Fibroblast of skin of abdomen (primary cell): ENCODE results near the gene HELQ. TPM values are rescaled to one million over a fixed set of nuclear protein-coding genes. Genes with fewer than 3 reads are reported as not detected.
"Not testable (repeated sequence)": the region's sequence is repeated elsewhere in the genome, so short reads cannot be mapped to it uniquely, and the experiment has no call there.

Experiments
- DNase-seq: peaks from one replicate; pipeline ENCODE4 v3.0.0-alpha.2; 2013
- polyA plus RNA-seq, 2 experiments: library from polyadenylated mRNA; unstranded; fragments of 120-200 nt; gene quantifications; one replicate each; pipeline ENCODE4 v1.2.1, GENCODE V29; 2013; ENCODE audit not compliant: insufficient read length in 2 of 2

HELQ gene, protein sequence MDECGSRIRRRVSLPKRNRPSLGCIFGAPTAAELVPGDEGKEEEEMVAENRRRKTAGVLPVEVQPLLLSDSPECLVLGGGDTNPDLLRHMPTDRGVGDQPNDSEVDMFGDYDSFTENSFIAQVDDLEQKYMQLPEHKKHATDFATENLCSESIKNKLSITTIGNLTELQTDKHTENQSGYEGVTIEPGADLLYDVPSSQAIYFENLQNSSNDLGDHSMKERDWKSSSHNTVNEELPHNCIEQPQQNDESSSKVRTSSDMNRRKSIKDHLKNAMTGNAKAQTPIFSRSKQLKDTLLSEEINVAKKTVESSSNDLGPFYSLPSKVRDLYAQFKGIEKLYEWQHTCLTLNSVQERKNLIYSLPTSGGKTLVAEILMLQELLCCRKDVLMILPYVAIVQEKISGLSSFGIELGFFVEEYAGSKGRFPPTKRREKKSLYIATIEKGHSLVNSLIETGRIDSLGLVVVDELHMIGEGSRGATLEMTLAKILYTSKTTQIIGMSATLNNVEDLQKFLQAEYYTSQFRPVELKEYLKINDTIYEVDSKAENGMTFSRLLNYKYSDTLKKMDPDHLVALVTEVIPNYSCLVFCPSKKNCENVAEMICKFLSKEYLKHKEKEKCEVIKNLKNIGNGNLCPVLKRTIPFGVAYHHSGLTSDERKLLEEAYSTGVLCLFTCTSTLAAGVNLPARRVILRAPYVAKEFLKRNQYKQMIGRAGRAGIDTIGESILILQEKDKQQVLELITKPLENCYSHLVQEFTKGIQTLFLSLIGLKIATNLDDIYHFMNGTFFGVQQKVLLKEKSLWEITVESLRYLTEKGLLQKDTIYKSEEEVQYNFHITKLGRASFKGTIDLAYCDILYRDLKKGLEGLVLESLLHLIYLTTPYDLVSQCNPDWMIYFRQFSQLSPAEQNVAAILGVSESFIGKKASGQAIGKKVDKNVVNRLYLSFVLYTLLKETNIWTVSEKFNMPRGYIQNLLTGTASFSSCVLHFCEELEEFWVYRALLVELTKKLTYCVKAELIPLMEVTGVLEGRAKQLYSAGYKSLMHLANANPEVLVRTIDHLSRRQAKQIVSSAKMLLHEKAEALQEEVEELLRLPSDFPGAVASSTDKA
- polyA plus RNA-seq (2013, experiment 1 of 2; ENCODE audit: insufficient read length) = 8.6 TPM
- polyA plus RNA-seq (2013, experiment 2 of 2; ENCODE audit: insufficient read length) = 8.8 TPM

- peak; percentile 99 for DNase-seq
These were observed at the start of gene HELQ, which contains the start of gene MRPS18C for GRCh38 chr4:83455281-83456183. HELQ (minus strand) TSS chr4:83455823; CDS start chr4:83455693, 130 bp downstream. MRPS18C (plus strand) TSS chr4:83456058; CDS start chr4:83456078, 20 bp downstream.

DNA sequence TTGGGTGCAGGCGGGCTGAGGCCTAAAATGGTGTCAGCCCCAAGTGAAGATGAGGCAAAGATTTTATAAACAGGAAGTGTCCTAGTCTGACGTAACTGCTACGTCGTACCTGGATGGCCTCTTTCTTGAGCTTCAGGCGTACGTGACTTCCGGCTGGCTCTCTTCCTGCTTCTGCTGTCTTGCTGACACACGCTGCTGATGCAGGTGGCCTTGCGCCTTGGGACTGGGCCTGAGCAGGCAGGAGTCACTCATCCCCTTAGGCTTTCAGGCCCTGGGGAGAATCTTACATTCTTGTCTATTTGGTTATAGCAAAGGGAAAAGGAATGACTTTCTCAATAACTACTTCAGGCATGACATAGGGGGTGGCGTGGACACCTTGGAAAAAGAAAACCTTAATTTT is 49.4 kb upstream of the HELQ start:
- no peak for DNase-seq

DNA sequence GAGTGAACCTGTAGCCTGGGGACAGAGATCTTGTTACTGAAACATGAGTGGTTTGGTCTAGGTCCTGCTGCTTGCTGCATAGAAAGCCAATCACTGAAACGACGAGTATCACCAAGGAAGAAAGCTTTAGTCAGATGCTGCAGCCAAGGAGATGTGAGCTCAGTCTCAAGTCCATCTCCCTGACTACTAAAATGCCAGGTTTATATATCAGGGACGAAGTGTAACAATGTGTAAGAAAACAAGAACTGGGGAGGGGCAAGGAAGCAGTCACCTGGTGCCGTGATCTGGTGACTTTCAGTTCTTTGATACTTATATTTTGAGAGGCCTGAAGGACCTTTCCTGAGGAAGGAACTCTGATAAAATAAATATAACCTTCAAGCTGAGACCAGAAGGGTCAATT is 48.9 kb upstream of the HELQ start:
- DNase-seq = no peak

GRCh38 chr4:83503974-83504373 is 48.4 kb upstream of the HELQ start:
- DNase-seq = no peak

DNA sequence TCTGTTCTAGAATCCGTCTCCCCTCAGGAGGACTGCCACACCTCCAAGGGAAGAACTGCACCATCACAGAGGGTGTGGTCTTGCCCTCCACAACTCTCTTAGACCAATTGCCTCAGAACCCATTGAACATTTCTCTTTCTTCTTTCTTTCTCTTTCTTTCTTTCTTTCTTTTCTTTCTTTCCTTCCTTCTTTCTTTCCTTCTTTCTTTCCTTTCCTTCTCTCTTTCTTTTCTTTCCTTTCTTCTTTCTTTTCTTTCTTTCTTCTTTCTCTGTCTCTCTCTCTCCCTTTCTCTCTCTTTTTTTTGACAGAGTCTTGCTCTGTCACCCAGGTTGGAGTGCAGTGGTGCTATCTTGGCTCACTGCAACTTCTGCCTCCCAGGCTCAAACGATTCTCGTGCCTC is 46.0 kb upstream of the HELQ start:
- not testable (repeated sequence) for DNase-seq

GRCh38 chr4:83498187-83498586 is 42.6 kb upstream of the HELQ start:
- no peak for DNase-seq

DNA sequence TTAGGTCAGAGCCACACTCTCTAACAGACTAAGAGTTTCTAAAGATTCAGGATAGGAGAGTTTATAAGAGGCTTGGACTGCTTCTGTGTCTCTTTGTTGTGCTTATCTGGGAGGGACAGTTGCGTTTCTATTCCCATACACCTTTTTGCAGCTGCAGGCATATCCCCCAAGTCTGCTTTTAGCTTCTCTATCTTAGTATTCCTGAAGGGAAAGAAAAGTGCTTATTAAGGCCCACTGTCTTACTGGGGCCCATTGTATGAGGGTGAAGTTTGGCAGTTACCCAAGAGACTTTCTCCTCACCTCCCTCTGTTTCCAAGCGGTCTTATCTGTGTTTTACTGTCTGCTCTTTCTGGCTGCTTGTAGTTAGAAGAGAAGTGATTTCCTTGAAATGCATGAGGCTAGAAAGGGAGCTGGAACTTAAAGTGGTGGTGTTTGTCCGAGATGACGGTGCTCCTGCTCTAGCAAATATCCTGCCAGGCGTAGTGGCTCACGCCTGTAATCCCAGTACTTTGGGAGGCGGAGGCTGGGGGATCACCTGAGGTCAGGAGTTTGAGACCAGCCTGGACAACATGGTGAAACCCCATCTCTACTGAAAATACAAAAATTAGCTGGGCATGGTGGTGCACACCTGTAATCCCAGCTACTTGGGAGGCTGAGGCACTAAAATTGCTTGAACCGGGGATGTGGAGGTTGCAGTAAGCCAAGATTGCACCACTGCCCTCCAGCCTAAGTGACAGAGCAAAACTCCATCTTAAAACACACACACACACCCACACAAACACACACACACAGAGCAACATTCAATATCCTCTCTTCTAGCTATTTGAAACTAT is 40.7 kb upstream of the HELQ start:
- not testable (repeated sequence) for DNase-seq

DNA sequence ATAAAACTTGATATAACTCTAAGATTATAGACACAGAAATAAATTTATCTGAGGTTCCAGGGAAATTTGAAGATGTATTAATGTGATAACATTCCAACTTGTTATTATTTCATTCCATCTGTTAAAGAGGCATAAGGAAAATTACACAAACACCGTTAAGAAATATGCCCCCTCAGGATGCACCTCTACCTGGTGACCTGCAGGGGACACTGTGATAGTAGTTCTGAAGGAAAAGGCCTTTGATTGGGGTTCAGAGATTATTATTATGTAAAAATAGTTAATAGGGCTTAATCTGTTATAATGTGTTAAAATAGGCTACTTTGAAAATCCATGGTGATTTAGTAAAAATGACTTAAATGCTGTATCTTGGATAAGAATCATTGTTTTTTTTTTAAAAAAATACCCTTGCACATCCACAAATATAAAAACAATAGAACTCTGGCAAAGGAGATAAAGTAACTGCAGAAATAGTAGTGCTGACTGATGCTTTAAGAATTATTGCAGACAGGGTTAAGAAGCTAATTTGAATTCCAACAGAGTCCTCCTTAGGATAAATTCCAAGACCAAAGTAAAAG is 35.3 kb upstream of the HELQ start:
- DNase-seq = peak; percentile 15

DNA sequence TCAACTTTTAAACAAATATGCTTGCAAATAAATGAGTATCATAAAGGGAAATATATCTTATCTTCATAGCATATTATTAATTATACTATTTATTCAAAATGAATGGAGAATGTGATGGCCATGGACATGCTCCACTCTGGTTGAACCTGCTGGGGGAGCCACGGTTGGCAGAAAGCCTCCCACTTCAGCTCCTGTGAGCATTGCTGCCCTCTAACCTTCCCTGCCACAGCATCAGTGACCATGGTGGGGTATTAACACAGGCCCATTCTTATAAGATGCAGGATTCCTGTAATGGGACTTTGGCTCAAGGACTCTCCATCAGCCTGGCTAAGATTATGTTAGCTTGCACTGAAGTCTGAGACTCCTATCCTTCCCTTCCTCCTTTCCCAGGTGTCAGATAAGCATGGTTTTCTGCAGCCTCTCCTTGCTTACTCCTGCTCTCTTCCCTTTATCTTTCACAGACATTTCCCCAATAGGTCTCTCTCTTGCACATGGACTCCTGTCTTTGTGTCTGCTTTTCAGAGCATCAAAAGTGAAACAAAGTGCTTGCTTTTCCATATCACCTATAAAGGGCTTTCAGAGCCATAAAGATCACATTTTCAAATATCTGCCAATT is 34.2 kb upstream of the HELQ start:
- DNase-seq = no peak

DNA sequence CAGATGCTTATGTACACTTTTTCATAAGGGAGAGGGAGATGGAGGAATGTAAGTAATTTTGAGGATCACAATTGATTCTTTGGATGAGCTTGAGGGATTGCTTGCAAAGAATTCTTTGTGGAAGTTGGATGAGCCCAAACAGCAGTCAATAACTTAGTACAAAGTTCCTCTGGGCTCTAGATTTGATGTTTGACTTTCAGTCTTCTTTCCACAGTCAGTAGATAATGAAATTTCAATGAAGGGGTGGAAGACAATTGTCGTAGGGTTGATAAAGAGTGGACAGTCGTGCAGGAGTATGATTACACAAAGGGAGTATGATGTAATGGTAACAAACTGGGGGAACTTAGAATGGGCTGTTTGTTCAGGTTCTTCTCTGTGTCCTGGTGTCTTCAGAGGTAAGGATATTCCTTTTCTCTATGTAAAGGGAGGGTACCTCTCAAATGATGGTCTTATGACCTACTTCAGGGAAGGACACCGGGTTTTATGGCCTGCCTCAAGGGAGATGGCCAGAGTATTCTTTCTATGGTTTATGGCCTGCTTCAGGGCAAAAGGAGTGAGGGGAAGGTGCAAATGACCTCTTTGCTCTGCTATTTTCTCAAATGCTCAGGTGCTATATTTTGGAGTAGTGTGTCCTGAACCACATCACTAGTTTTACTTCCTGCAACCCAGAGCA is 31.0 kb upstream of the HELQ start:
- no peak for DNase-seq

- peak; percentile 94 for DNase-seq
These were observed 29.2 kb upstream of the HELQ start, which contains the start of gene ABRAXAS1 for GRCh38 chr4:83484500-83485461. ABRAXAS1 (minus strand) TSS chr4:83485100; CDS start chr4:83485072, 28 bp downstream.

GRCh38 chr4:83473966-83474365 is 18.3 kb upstream of the HELQ start:
- no peak for DNase-seq

DNA sequence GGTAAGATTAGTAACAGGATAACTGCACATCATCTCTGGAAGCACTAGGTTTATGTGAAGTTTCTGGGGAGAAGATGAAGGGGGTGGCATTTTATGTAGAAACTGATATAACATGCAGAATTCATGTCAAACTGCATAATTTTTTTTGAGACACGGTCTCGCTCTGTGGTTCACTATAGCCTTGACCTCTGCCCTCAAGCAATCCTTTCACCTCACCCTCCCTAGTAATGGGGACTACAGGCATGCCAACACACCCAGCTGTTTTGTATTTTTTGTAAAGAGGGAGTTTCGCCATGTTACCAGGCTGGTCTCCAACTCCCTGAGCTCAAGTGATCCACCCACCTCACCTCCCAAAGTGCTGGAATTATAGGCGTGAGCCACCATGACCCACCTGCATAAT is 17.8 kb upstream of the HELQ start:
- no peak for DNase-seq

GRCh38 chr4:83456184-83456501 is 520 bp upstream of the HELQ start:
- no peak for DNase-seq

DNA sequence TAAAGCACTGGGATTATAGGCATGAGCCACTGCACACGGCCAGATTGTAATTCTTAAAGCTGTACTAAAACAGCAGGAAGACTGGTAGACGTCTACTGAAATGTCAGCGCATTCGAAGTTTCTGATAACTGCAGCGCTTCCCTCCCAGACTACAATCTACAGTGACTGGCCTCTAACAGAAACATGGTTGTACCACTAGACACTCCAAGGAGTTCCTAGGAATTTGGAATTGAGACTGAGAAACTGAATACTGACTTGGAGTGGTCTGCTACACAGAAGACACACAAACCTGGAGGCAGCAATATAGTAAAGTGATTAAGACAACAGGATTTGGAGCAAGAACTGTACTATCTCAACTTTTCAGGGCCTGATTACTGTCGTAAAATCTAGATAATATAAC is 937 bp downstream of the HELQ start:
- DNase-seq = peak; percentile 4

DNA sequence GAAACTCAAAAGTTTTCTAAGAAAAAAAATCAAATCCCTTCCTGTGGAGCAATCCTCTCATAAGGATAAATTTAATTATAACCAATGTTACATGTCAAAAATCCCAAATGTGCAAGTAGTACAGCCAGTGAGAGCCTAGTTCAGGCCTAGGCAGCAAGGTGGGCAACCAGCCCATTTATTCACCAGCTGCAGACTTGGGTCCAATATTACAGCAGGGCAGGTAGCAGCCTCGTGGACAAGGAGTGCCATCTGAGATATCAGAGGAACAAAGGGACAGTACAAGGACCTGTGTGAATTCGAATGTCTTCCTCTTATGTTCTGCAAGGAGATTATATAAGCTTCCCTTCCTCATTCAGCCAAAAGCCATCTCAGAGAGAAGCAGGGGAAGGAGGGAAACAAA is 6.6 kb downstream of the HELQ start:
- no peak for DNase-seq

DNA sequence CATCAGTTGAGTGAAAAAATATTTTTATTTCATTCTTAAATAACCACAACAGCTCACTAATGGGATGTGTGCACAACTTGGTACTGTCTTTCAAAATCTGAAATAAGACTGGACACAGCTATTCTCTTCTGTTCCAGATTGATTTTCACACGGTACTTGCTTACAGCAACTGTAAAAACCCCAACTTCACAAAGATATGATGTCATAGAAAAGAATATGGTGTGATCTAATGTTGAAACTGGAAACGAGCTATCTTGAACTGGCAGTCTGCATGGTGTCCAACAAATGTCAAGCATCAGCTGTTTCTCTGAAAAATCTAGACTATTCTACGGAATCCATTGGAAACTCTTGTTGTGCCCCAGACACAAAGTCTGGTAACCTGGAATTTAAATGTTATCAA is 14.7 kb downstream of the HELQ start:
- DNase-seq = no peak

DNA sequence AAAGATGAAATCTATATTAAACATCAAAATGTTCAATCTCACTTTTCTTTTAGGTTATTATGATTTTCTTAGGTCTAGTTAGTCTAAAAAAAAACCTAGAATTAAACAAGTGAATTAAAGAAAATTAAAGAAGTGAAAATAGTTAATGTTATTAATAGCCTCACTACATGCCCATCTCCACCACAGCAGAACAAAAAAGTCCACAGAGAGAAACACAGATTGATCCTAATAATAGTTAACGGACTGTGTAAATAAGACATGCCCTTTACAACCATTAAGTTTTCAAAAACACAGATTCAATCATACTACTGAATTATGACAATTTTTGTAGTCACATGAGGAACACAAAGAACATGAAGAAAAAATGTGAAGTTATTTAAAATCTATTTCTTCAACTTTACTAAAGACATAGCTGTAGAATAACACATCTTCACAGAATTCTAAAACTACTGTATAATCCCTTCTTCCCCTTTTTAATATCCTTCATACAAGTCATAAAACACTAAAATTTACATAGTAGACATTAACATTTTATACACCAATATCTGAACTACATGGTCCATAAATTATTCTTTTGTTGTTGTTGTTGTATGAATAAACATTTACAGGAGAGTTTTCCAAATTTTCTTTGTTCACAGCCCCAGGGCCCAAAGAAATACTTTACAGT is 15.3 kb downstream of the HELQ start:
- DNase-seq = no peak
